IMR-90 (cell line): ENCODE data around the gene SLC25A17. TPM values are rescaled to one million over a fixed set of nuclear protein-coding genes. Genes with fewer than 3 reads are reported as not detected.

ENCODE experiments used
- ATAC-seq: fragments of 200-7000 bp; cut with Tn5 transposase; 2 replicates; pipeline ENCODE4 v1.9.1; 2020; ENCODE audit warnings: low read depth, mild to moderate bottlenecking, moderate library complexity
- BruUV-seq: library from RNA; stranded (reverse); fragments of 400-500 nt; replicated peaks from 2 replicates; lab custom pipeline; 2021; lab: Mats Ljungman, UMichigan
- CTCF ChIA-PET: fragments of 300-600 bp; formaldehyde crosslinking; extraction: SDS; loops from one replicate; lab custom pipeline; 2021; ENCODE audit warnings: antibody characterized with exemption; lab: Yijun Ruan, JAX
- POLR2A ChIA-PET: fragments of 300-600 bp; sonication (Branson Sonifier 250); formaldehyde crosslinking; loops from one replicate; lab custom pipeline; 2022; ENCODE audit warnings: antibody characterized with exemption; ENCODE audit not compliant: unreplicated experiment; lab: Charles Lee
- DNase-seq: peaks from one replicate; pipeline ENCODE4 v3.0.0; 2013
- H2AFZ ChIP-seq: replicated peaks from 2 replicates; pipeline ENCODE3; 2013; ENCODE audit warnings: low read length, mild to moderate bottlenecking; ENCODE audit not compliant: poor library complexity
- H2AK5ac ChIP-seq: 2 replicates; pipeline ENCODE4 v1.6.1; 2013; ENCODE audit warnings: low read depth, low read length, inconsistent platforms
- H2AK9ac ChIP-seq: replicated peaks from 2 replicates; pipeline ENCODE3; 2013; ENCODE audit warnings: mild to moderate bottlenecking, low read depth, low read length, moderate library complexity; ENCODE audit not compliant: poor library complexity
- H2BK120ac ChIP-seq: 2 replicates; pipeline ENCODE4 v1.6.1; 2013; ENCODE audit warnings: low read depth, low read length, inconsistent platforms
- H2BK15ac ChIP-seq: 3 replicates; pipeline ENCODE4 v1.6.1; 2013; ENCODE audit warnings: low read depth, low read length, inconsistent platforms
- H2BK20ac ChIP-seq: 2 replicates; pipeline ENCODE4 v1.6.1; 2013; ENCODE audit warnings: low read depth, mild to moderate bottlenecking, inconsistent platforms, low read length, moderate library complexity
- H2BK5ac ChIP-seq: 2 replicates; pipeline ENCODE4 v1.6.1; 2013; ENCODE audit warnings: mild to moderate bottlenecking, low read depth, low read length, inconsistent platforms; ENCODE audit not compliant: poor library complexity, severe bottlenecking
- H3K14ac ChIP-seq: replicated peaks from 2 replicates; pipeline ENCODE4 v1.6.1; 2013; ENCODE audit warnings: low read depth, low read length, inconsistent platforms
- H3K18ac ChIP-seq: 2 replicates; pipeline ENCODE4 v1.6.1; 2013; ENCODE audit warnings: low read depth, low read length, control low read depth
- H3K23ac ChIP-seq: 2 replicates; pipeline ENCODE4 v1.6.1; 2013; ENCODE audit warnings: low read depth, low read length, inconsistent platforms
- H3K27ac ChIP-seq: 2 replicates; pipeline ENCODE4 v1.5.1; 2013; ENCODE audit warnings: mild to moderate bottlenecking, control low read depth, low read length; ENCODE audit not compliant: insufficient read depth
- H3K27me3 ChIP-seq: 2 replicates; pipeline ENCODE4 v1.6.1; 2013; ENCODE audit warnings: low read length; ENCODE audit not compliant: control insufficient read depth, insufficient read depth
- H3K36me3 ChIP-seq: 2 replicates; pipeline ENCODE4 v1.6.1; 2013; ENCODE audit warnings: low read length, mixed read lengths; ENCODE audit not compliant: control insufficient read depth, insufficient read depth
- H3K4ac ChIP-seq: 2 replicates; pipeline ENCODE4 v1.6.1; 2013; ENCODE audit warnings: low read depth, low read length, inconsistent platforms
- H3K4me1 ChIP-seq: 2 replicates; pipeline ENCODE4 v1.6.1; 2013; ENCODE audit warnings: low read length, mixed read lengths; ENCODE audit not compliant: control insufficient read depth, insufficient read depth
- H3K4me2 ChIP-seq: 2 replicates; pipeline ENCODE4 v1.6.1; 2013; ENCODE audit warnings: low read depth, mild to moderate bottlenecking, control low read depth, low read length, moderate library complexity
- H3K4me3 ChIP-seq: 2 replicates; pipeline ENCODE4 v1.5.1; 2013; ENCODE audit warnings: low read depth, mild to moderate bottlenecking, control low read depth, low read length, moderate library complexity; ENCODE audit not compliant: insufficient read depth
- H3K56ac ChIP-seq: 2 replicates; pipeline ENCODE4 v1.6.1; 2013; ENCODE audit warnings: low read length, inconsistent platforms; ENCODE audit not compliant: insufficient read depth; ENCODE audit errors: extremely low read depth
- H3K79me1 ChIP-seq, 2 experiments: 2 replicates each; pipeline ENCODE4 v1.6.1; 2013; ENCODE audit warnings: low read length in 2 of 2, inconsistent platforms in 1 of 2, low read depth in 1 of 2
- H3K9ac ChIP-seq: 2 replicates; pipeline ENCODE4 v1.6.1; 2013; ENCODE audit warnings: low read depth, low read length, control low read depth
- H3K9me1 ChIP-seq: 2 replicates; pipeline ENCODE4 v1.6.1; 2013; ENCODE audit warnings: low read length, inconsistent platforms; ENCODE audit not compliant: insufficient read depth
- H3K9me3 ChIP-seq: 2 replicates; pipeline ENCODE4 v1.6.1; 2013; ENCODE audit warnings: low read length; ENCODE audit not compliant: control insufficient read depth, insufficient read depth
- H4K20me1 ChIP-seq: 2 replicates; pipeline ENCODE4 v1.6.1; 2013; ENCODE audit warnings: low read length, inconsistent platforms; ENCODE audit not compliant: insufficient read depth
- H4K5ac ChIP-seq: 2 replicates; pipeline ENCODE4 v1.6.1; 2013; ENCODE audit warnings: mild to moderate bottlenecking, low read depth, low read length, control low read depth
- H4K8ac ChIP-seq, 2 experiments: 2 replicates each; pipeline ENCODE4 v1.6.1; 2013; ENCODE audit warnings: low read depth in 2 of 2, low read length in 2 of 2, control low read depth in 1 of 2, inconsistent platforms in 1 of 2
- H4K91ac ChIP-seq: 2 replicates; pipeline ENCODE4 v1.6.1; 2013; ENCODE audit warnings: low read depth, low read length, inconsistent platforms; ENCODE audit not compliant: insufficient read depth
- BHLHE40 ChIP-seq: fragments of 150-350 bp; IDR thresholded peaks from 2 replicates; pipeline ENCODE4 v1.6.1; 2016; ENCODE audit warnings: mild to moderate bottlenecking, low read depth, low read length
- CEBPB ChIP-seq: IDR thresholded peaks from 2 replicates; pipeline ENCODE4 v1.6.1; 2012; ENCODE audit warnings: low read depth, low read length, improper control_type of control experiment
- CHD1 ChIP-seq: IDR thresholded peaks from 2 replicates; pipeline ENCODE4 v1.6.1; 2012; ENCODE audit warnings: low read depth, low read length, improper control_type of control experiment
- FOS ChIP-seq: fragments of 150-350 bp; IDR thresholded peaks from 2 replicates; pipeline ENCODE4 v1.6.1; 2016; ENCODE audit warnings: low read depth, low read length
- MAFK ChIP-seq: IDR thresholded peaks from 2 replicates; pipeline ENCODE4 v1.6.1; 2012; ENCODE audit warnings: low read depth, low read length, improper control_type of control experiment
- MAZ ChIP-seq: IDR thresholded peaks from 2 replicates; pipeline ENCODE4 v1.6.1; 2012; ENCODE audit warnings: low read depth, mild to moderate bottlenecking, low read length, improper control_type of control experiment, moderate library complexity, borderline replicate concordance
- MXI1 ChIP-seq: IDR thresholded peaks from 2 replicates; pipeline ENCODE4 v1.6.1; 2012; ENCODE audit warnings: low read depth, mild to moderate bottlenecking, low read length, moderate library complexity, borderline replicate concordance
- NFE2L2 ChIP-seq: fragments of 150-350 bp; IDR thresholded peaks from 2 replicates; pipeline ENCODE4 v1.6.1; 2016; ENCODE audit warnings: low read depth, mild to moderate bottlenecking, low read length
- POLR2A ChIP-seq: IDR thresholded peaks from 2 replicates; pipeline ENCODE4 v1.6.1; 2012; ENCODE audit warnings: mild to moderate bottlenecking, low read depth, low read length
- RAD21 ChIP-seq: IDR thresholded peaks from 2 replicates; pipeline ENCODE4 v1.6.1; 2012; ENCODE audit warnings: low read length, improper control_type of control experiment
- RCOR1 ChIP-seq: IDR thresholded peaks from 2 replicates; pipeline ENCODE4 v1.6.1; 2012; ENCODE audit warnings: mild to moderate bottlenecking, low read length, improper control_type of control experiment; ENCODE audit not compliant: insufficient replicate concordance
- RFX5 ChIP-seq: IDR thresholded peaks from 2 replicates; pipeline ENCODE4 v1.8.0; 2012; ENCODE audit warnings: low read depth, mild to moderate bottlenecking, low read length, moderate library complexity
- SMC3 ChIP-seq: fragments of 150-350 bp; IDR thresholded peaks from 2 replicates; pipeline ENCODE4 v1.6.1; 2016; ENCODE audit warnings: low read depth, mild to moderate bottlenecking, antibody characterized with exemption, low read length, moderate library complexity
- USF2 ChIP-seq: fragments of 150-350 bp; IDR thresholded peaks from 2 replicates; pipeline ENCODE4 v1.6.1; 2017; ENCODE audit warnings: mild to moderate bottlenecking, antibody characterized with exemption, low read length, low read depth
- WGBS, 2 experiments: methylation state at CpG; one replicate each; pipeline versions ENCODE4 v1.1.5 to v1.1.7; 2013; ENCODE audit warnings: missing lambda C conversion rate in 2 of 2; ENCODE audit not compliant: insufficient read length in 1 of 2; ENCODE audit errors: extremely low coverage in 2 of 2; 5-methylcytosine and 5-hydroxymethylcytosine counted together
- dilution Hi-C: fragments of 300-500 bp; cut with HindIII; formaldehyde crosslinking; loops from one replicate; pipeline ENCODE4 v1.14.3; 2018; ENCODE audit warnings: low sequenced_read_pairs; ENCODE audit not compliant: unreplicated experiment
- in situ Hi-C: fragments of 300-500 bp; cut with MboI; formaldehyde crosslinking; loops from 3 replicates; pipeline ENCODE4 v1.14.3; 2019; ENCODE audit warnings: low sequenced_read_pairs, inconsistent platforms, mixed read lengths
- intact Hi-C: fragments of 100-400 bp; cut with micrococcal nuclease; formaldehyde crosslinking; loops from 2 replicates; pipeline ENCODE4 v1.10.0; 2022
- polyA plus RNA-seq, 3 experiments: library from polyadenylated mRNA; depleted of rRNA; stranded (reverse); fragments of >200 nt; gene quantifications; 2 replicates each; pipeline ENCODE4 v1.2.3, GENCODE V29; 2012; ENCODE audit warnings: low replicate concordance in 1 of 3
- total RNA-seq: library from RNA; depleted of rRNA; stranded (reverse); fragments of >200 nt; gene quantifications from 2 replicates; pipeline ENCODE4 v1.2.3, GENCODE V29; 2012
- TF ChIP-seq, protein P1 (sequence below): fragments of 150-350 bp; IDR thresholded peaks from 2 replicates; pipeline ENCODE4 v1.6.1; 2016; ENCODE audit warnings: low read depth, mild to moderate bottlenecking, low read length, moderate library complexity, borderline replicate concordance
- TF ChIP-seq, protein P2 (sequence below): conservative IDR thresholded peaks from 2 replicates; pipeline ENCODE4 v1.5.1; 2012; ENCODE audit warnings: mild to moderate bottlenecking, low read depth, low read length, improper control_type of control experiment

Gene SLC25A17
- total and polyA plus RNA-seq, 2 of the 4 experiments (the other 2 are of a cell fraction), result 19.6 to 36.0 TPM

DNA sequence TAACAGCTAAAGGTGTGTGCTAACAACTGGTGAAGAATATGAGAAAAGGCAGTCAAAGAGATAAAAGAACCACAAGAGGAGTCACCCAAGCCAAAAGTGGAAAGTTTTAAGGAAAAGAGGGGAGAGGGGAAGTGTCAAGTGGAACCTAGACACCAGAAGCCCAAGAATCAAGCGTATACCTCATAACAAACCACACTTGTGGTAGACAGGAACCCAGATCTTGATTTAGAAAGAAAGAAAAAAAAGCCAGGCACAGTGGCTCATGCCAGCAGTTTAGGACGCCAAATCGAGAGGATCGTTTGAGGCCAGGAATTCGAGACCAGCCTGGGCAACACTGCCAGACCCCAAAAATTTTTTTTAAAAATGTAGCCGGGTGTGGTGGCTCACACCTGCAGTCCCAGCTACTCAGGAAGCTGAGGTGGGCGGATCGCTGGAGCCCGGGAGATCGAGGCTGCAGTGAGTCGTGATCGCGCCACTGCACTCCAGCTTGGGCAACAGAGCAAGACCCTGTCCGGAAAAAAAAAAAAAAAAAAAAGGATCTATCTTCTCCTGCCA lies 877 bp downstream of the SLC25A17 start:
- Histone ChIP-seq H3K9ac (peak overlapping the region; percentile 69), H3K27me3 (no peaks in the 10 kb centered on the region), H3K4me1 (no peaks in the 10 kb centered on the region), H2BK20ac (no peak overlapping the region), H3K9me1 (peaks cover 9% of the 10 kb centered on the region), H3K36me3 (no peaks in the 10 kb centered on the region), H3K23ac (peak overlapping the region; percentile 99; the same call in 1 of the 2 replicates), H3K18ac (no peak overlapping the region), H2AK5ac (peak overlapping the region; percentile 88), H3K4me2 (peak overlapping the region; percentile 97), H2AK9ac (peak overlapping the region; percentile 98), H3K79me1 (peaks cover 34 to 39% of the 10 kb centered on the region in 2 experiments), H3K4me3 (peak overlapping the region; percentile 90), H4K8ac (peak overlapping the region; percentile 65 to 98; a peak in 2 of 4 replicates), H4K5ac (no peak overlapping the region), H4K20me1 (no peaks in the 10 kb centered on the region; the same call in 1 of the 2 replicates), H2BK120ac (no peak overlapping the region), H2BK5ac (no peak overlapping the region), H4K91ac (no peak overlapping the region), H3K27ac (no peak overlapping the region; the same call in 1 of the 2 replicates), H2AFZ (peak overlapping the region; percentile 100), H3K9me3 (no peaks in the 10 kb centered on the region), H3K4ac (peak overlapping the region; percentile 92), H2BK15ac (no peak overlapping the region), H3K14ac (peak overlapping the region; percentile 92), H3K56ac (no peak overlapping the region)
- ChIA-PET CTCF (interaction anchor here (0.6 to 1.1 kb wide), 2 partner anchors 9 to 130 kb away, joined by 3 to 6 read pairs; no protein-coding TSS in a partner anchor), POLR2A (no interaction called here)
- ATAC-seq, result no peak
- TF ChIP-seq SMC3, result no peak
- no peak for TF ChIP-seq MAZ
- no peak for TF ChIP-seq RAD21
- TF ChIP-seq, protein P1, sequence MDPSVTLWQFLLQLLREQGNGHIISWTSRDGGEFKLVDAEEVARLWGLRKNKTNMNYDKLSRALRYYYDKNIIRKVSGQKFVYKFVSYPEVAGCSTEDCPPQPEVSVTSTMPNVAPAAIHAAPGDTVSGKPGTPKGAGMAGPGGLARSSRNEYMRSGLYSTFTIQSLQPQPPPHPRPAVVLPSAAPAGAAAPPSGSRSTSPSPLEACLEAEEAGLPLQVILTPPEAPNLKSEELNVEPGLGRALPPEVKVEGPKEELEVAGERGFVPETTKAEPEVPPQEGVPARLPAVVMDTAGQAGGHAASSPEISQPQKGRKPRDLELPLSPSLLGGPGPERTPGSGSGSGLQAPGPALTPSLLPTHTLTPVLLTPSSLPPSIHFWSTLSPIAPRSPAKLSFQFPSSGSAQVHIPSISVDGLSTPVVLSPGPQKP, result no peak
- TF ChIP-seq, protein P2, sequence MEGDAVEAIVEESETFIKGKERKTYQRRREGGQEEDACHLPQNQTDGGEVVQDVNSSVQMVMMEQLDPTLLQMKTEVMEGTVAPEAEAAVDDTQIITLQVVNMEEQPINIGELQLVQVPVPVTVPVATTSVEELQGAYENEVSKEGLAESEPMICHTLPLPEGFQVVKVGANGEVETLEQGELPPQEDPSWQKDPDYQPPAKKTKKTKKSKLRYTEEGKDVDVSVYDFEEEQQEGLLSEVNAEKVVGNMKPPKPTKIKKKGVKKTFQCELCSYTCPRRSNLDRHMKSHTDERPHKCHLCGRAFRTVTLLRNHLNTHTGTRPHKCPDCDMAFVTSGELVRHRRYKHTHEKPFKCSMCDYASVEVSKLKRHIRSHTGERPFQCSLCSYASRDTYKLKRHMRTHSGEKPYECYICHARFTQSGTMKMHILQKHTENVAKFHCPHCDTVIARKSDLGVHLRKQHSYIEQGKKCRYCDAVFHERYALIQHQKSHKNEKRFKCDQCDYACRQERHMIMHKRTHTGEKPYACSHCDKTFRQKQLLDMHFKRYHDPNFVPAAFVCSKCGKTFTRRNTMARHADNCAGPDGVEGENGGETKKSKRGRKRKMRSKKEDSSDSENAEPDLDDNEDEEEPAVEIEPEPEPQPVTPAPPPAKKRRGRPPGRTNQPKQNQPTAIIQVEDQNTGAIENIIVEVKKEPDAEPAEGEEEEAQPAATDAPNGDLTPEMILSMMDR, result no peak
- TF ChIP-seq RFX5, result no peak
- no peak for TF ChIP-seq CEBPB
- no peak for TF ChIP-seq CHD1
- TF ChIP-seq NFE2L2, result no peak
- TF ChIP-seq BHLHE40, result no peak
- TF ChIP-seq MXI1, result no peak
- TF ChIP-seq MAFK, result no peak
- no peak for TF ChIP-seq RCOR1
- TF ChIP-seq POLR2A, result no peak
- no peak for TF ChIP-seq FOS
- no peak for TF ChIP-seq USF2
- dilution Hi-C loops, result no loop called here
- in situ Hi-C loops, result no loop called here
- DNase-seq, result no peak
- intact Hi-C loops, result loop anchor here (2.0 kb wide), 1 partner anchor 135 kb away; no protein-coding TSS in a partner anchor
- WGBS, 2 experiments, result 67% methylated on average over 4 of the region's 14 CpGs; no CpG with 5 or more reads in 1 of the 2 experiments
- no TSS peak for BruUV-seq
